ENCODE results near the gene PBX1. TPM values are rescaled to one million over a fixed set of nuclear protein-coding genes. Genes with fewer than 3 reads are reported as not detected.

The PBX1 gene
- polyA plus RNA-seq, 4 donors = 12.5 to 52.8 (median 14.6) TPM

GRCh38 chr1:164668491-164669400 lies 109.8 kb downstream of the PBX1 start:
- H3K9me3 ChIP-seq (ENCODE audit: control insufficient read depth in 2 of 2, insufficient read depth in 1 of 2, low read depth in 1 of 2, low read length in 1 of 2) = peaks cover 0 to 6% of the 10 kb centered on the region in 2 donors
- H3K27ac ChIP-seq (ENCODE audit: low read depth in 1 of 3, low read length in 2 of 3) = no peak overlapping the region
- DNase-seq (no peak), FAIRE-seq (no peak)
- WGBS, 3 donors = 94 to 96% (median 96%) methylated on average over 20 of the region's 20 CpGs
- H3K4me1 ChIP-seq (ENCODE audit: control insufficient read depth in 3 of 3, insufficient read depth in 2 of 3, low read depth in 1 of 3, low read length in 2 of 3) = peaks cover 6 to 31% (median 11%) of the 10 kb centered on the region in 3 donors
- H3K36me3 ChIP-seq (ENCODE audit: control insufficient read depth in 3 of 3, insufficient read depth in 2 of 3, low read depth in 1 of 3, low read length in 3 of 3) = peaks cover 0 to 6% (median 0%) of the 10 kb centered on the region in 3 donors
- no peak overlapping the region for H3K4me3 ChIP-seq (ENCODE audit: low read depth in 1 of 3, low read length in 3 of 3)
- no peaks in the 10 kb centered on the region for H3K27me3 ChIP-seq (ENCODE audit: control insufficient read depth in 3 of 3, insufficient read depth in 3 of 3, low read length in 3 of 3)

- H3K4me1 ChIP-seq (ENCODE audit: control insufficient read depth in 3 of 3, insufficient read depth in 2 of 3, low read depth in 1 of 3, low read length in 2 of 3) = peaks cover 6 to 31% (median 8%) of the 10 kb centered on the region in 3 donors
- H3K36me3 ChIP-seq (ENCODE audit: control insufficient read depth in 3 of 3, insufficient read depth in 2 of 3, low read depth in 1 of 3, low read length in 3 of 3) = peaks cover 0 to 6% (median 0%) of the 10 kb centered on the region in 3 donors
- no peak for DNase-seq
- no peaks in the 10 kb centered on the region for H3K27me3 ChIP-seq (ENCODE audit: control insufficient read depth in 3 of 3, insufficient read depth in 3 of 3, low read length in 3 of 3)
- no peak for FAIRE-seq
- peaks cover 0 to 6% of the 10 kb centered on the region in 2 donors for H3K9me3 ChIP-seq (ENCODE audit: control insufficient read depth in 2 of 2, insufficient read depth in 1 of 2, low read depth in 1 of 2, low read length in 1 of 2)
- H3K4me3 ChIP-seq (ENCODE audit: low read depth in 1 of 3, low read length in 3 of 3) = no peak overlapping the region
- WGBS, 3 donors = 82 to 96% (median 86%) methylated on average over 1 of the region's 1 CpG
- H3K27ac ChIP-seq (ENCODE audit: low read depth in 1 of 3, low read length in 2 of 3) = peak overlapping the region in 1 of 3 donors; percentile 8
These were observed 111.0 kb downstream of the PBX1 start for GRCh38 chr1:164670026-164670425.

GRCh38 chr1:164670786-164671185 lies 111.8 kb downstream of the PBX1 start:
- Histone ChIP-seq H3K4me3 (ENCODE audit: low read depth in 1 of 3, low read length in 3 of 3) (no peak overlapping the region), H3K4me1 (ENCODE audit: control insufficient read depth in 3 of 3, insufficient read depth in 2 of 3, low read depth in 1 of 3, low read length in 2 of 3) (peaks cover 6 to 36% (median 11%) of the 10 kb centered on the region in 3 donors), H3K27me3 (ENCODE audit: control insufficient read depth in 3 of 3, insufficient read depth in 3 of 3, low read length in 3 of 3) (no peaks in the 10 kb centered on the region), H3K27ac (ENCODE audit: low read depth in 1 of 3, low read length in 2 of 3) (no peak overlapping the region), H3K36me3 (ENCODE audit: control insufficient read depth in 3 of 3, insufficient read depth in 2 of 3, low read depth in 1 of 3, low read length in 3 of 3) (peaks cover 0 to 6% (median 0%) of the 10 kb centered on the region in 3 donors), H3K9me3 (ENCODE audit: control insufficient read depth in 2 of 2, insufficient read depth in 1 of 2, low read depth in 1 of 2, low read length in 1 of 2) (peaks cover 0 to 6% of the 10 kb centered on the region in 2 donors)
- DNase-seq (no peak), FAIRE-seq (no peak)
- WGBS, 3 donors = 71 to 76% (median 73%) methylated on average over 6 of the region's 6 CpGs

- H3K27ac ChIP-seq (ENCODE audit: low read depth in 1 of 3, low read length in 2 of 3) = peak overlapping the region in 2 of 3 donors; percentile 24 to 53
- FAIRE-seq (no peak), DNase-seq (no peak)
- 59 to 69% (median 66%) methylated on average over 7 of the region's 7 CpGs for WGBS, 3 donors
- H3K9me3 ChIP-seq (ENCODE audit: control insufficient read depth in 2 of 2, insufficient read depth in 1 of 2, low read depth in 1 of 2, low read length in 1 of 2) = peaks cover 0 to 6% of the 10 kb centered on the region in 2 donors
- H3K36me3 ChIP-seq (ENCODE audit: control insufficient read depth in 3 of 3, insufficient read depth in 2 of 3, low read depth in 1 of 3, low read length in 3 of 3) = peaks cover 0 to 7% (median 0%) of the 10 kb centered on the region in 3 donors
- H3K27me3 ChIP-seq (ENCODE audit: control insufficient read depth in 3 of 3, insufficient read depth in 3 of 3, low read length in 3 of 3) = no peaks in the 10 kb centered on the region
- H3K4me1 ChIP-seq (ENCODE audit: control insufficient read depth in 3 of 3, insufficient read depth in 2 of 3, low read depth in 1 of 3, low read length in 2 of 3) = peaks cover 6 to 38% (median 11%) of the 10 kb centered on the region in 3 donors
- H3K4me3 ChIP-seq (ENCODE audit: low read depth in 1 of 3, low read length in 3 of 3) = no peak overlapping the region
These were observed 112.5 kb downstream of the PBX1 start for GRCh38 chr1:164671323-164671965.

- Histone ChIP-seq H3K4me1 (ENCODE audit: control insufficient read depth in 3 of 3, insufficient read depth in 2 of 3, low read depth in 1 of 3, low read length in 2 of 3) (peaks cover 4 to 38% (median 11%) of the 10 kb centered on the region in 3 donors), H3K27ac (ENCODE audit: low read depth in 1 of 3, low read length in 2 of 3) (peak overlapping the region in 2 of 3 donors; percentile 34 to 53), H3K36me3 (ENCODE audit: control insufficient read depth in 3 of 3, insufficient read depth in 2 of 3, low read depth in 1 of 3, low read length in 3 of 3) (peaks cover 0 to 9% (median 0%) of the 10 kb centered on the region in 3 donors), H3K4me3 (ENCODE audit: low read depth in 1 of 3, low read length in 3 of 3) (no peak overlapping the region), H3K9me3 (ENCODE audit: control insufficient read depth in 2 of 2, insufficient read depth in 1 of 2, low read depth in 1 of 2, low read length in 1 of 2) (peaks cover 0 to 6% of the 10 kb centered on the region in 2 donors), H3K27me3 (ENCODE audit: control insufficient read depth in 3 of 3, insufficient read depth in 3 of 3, low read length in 3 of 3) (no peaks in the 10 kb centered on the region)
- DNase-seq = no peak
- 11 to 41% (median 19%) methylated on average over 7 of the region's 7 CpGs for WGBS, 3 donors
- no peak for FAIRE-seq
These were observed 113.1 kb downstream of the PBX1 start for GRCh38 chr1:164671966-164672571.

- no peak for FAIRE-seq
- 25 to 73% (median 29%) methylated on average over 3 of the region's 3 CpGs for WGBS, 3 donors
These were observed 113.6 kb downstream of the PBX1 start for GRCh38 chr1:164672588-164672987.

GRCh38 chr1:164673584-164674214 lies 114.7 kb downstream of the PBX1 start:
- Histone ChIP-seq H3K27me3 (ENCODE audit: control insufficient read depth in 3 of 3, insufficient read depth in 3 of 3, low read length in 3 of 3) (no peaks in the 10 kb centered on the region), H3K27ac (ENCODE audit: low read depth in 1 of 3, low read length in 2 of 3) (no peak overlapping the region), H3K4me1 (ENCODE audit: control insufficient read depth in 3 of 3, insufficient read depth in 2 of 3, low read depth in 1 of 3, low read length in 2 of 3) (peaks cover 2 to 38% (median 11%) of the 10 kb centered on the region in 3 donors), H3K36me3 (ENCODE audit: control insufficient read depth in 3 of 3, insufficient read depth in 2 of 3, low read depth in 1 of 3, low read length in 3 of 3) (peaks cover 0 to 7% (median 0%) of the 10 kb centered on the region in 3 donors), H3K4me3 (ENCODE audit: low read depth in 1 of 3, low read length in 3 of 3) (no peak overlapping the region), H3K9me3 (ENCODE audit: control insufficient read depth in 2 of 2, insufficient read depth in 1 of 2, low read depth in 1 of 2, low read length in 1 of 2) (peaks cover 0 to 6% of the 10 kb centered on the region in 2 donors)
- 89 to 94% (median 93%) methylated on average over 14 of the region's 14 CpGs for WGBS, 3 donors
- FAIRE-seq = no peak
- no peak for DNase-seq

More at GRCh38 chr1:164672588-164672987, 113.6 kb downstream of the PBX1 start:
- DNase-seq = peak in 1 of 2 donors; percentile 61
- H3K27me3 ChIP-seq (ENCODE audit: control insufficient read depth in 3 of 3, insufficient read depth in 3 of 3, low read length in 3 of 3) = no peaks in the 10 kb centered on the region
- peaks cover 2 to 38% (median 11%) of the 10 kb centered on the region in 3 donors for H3K4me1 ChIP-seq (ENCODE audit: control insufficient read depth in 3 of 3, insufficient read depth in 2 of 3, low read depth in 1 of 3, low read length in 2 of 3)
- peaks cover 0 to 9% (median 0%) of the 10 kb centered on the region in 3 donors for H3K36me3 ChIP-seq (ENCODE audit: control insufficient read depth in 3 of 3, insufficient read depth in 2 of 3, low read depth in 1 of 3, low read length in 3 of 3)
- peak overlapping the region in 1 of 3 donors; percentile 53 for H3K27ac ChIP-seq (ENCODE audit: low read depth in 1 of 3, low read length in 2 of 3)
- peaks cover 0 to 6% of the 10 kb centered on the region in 2 donors for H3K9me3 ChIP-seq (ENCODE audit: control insufficient read depth in 2 of 2, insufficient read depth in 1 of 2, low read depth in 1 of 2, low read length in 1 of 2)
- no peak overlapping the region for H3K4me3 ChIP-seq (ENCODE audit: low read depth in 1 of 3, low read length in 3 of 3)

All from small intestine (tissue), 7 donors.